Lung (tissue), 12 donors: Measurements from ENCODE around the gene BRME1. TPM values are rescaled to one million over a fixed set of nuclear protein-coding genes. Genes with fewer than 3 reads are reported as not detected.

Source experiments
- ATAC-seq: fragments of 200-7000 bp; cut with Tn5 transposase; one replicate; pipeline ENCODE4 v1.9.1; 2020; ENCODE audit warnings: moderate number of reproducible peaks; ENCODE audit not compliant: insufficient read depth, low FRiP score
- DNase-seq, 3 donors: peaks; one replicate each; pipeline ENCODE4 v3.0.0-alpha.2; 2013 to 2017
- H3K27ac ChIP-seq, 2 donors: one replicate each; pipeline ENCODE4 v1.5.1; 2013; ENCODE audit warnings: mild to moderate bottlenecking in 2 of 2, moderate library complexity in 2 of 2, control low read depth in 1 of 2, inconsistent platforms in 1 of 2, low read depth in 1 of 2, low read length in 1 of 2
- H3K27me3 ChIP-seq, 3 donors: one replicate each; pipeline ENCODE4 v1.5.1; 2013; ENCODE audit warnings: low read length in 2 of 3; ENCODE audit not compliant: control insufficient read depth in 3 of 3, insufficient read depth in 3 of 3
- H3K36me3 ChIP-seq, 4 donors: one replicate each; pipeline ENCODE4 v1.5.1; 2013; ENCODE audit warnings: low read length in 4 of 4, mild to moderate bottlenecking in 1 of 4, moderate library complexity in 1 of 4; ENCODE audit not compliant: control insufficient read depth in 4 of 4, insufficient read depth in 4 of 4
- H3K4me1 ChIP-seq, 5 donors: one replicate each; pipeline ENCODE4 v1.5.1; 2013; ENCODE audit warnings: low read length in 5 of 5, mild to moderate bottlenecking in 2 of 5, moderate library complexity in 1 of 5; ENCODE audit not compliant: control insufficient read depth in 5 of 5, insufficient read depth in 5 of 5
- H3K4me3 ChIP-seq: one replicate; pipeline ENCODE4 v1.5.1; 2013; ENCODE audit warnings: mild to moderate bottlenecking, control low read depth, moderate library complexity
- H3K9ac ChIP-seq, 2 donors: one replicate each; pipeline ENCODE4 v1.5.1; 2013; ENCODE audit warnings: low read length in 2 of 2, control low read depth in 1 of 2; ENCODE audit not compliant: insufficient read depth in 1 of 2
- H3K9me3 ChIP-seq, 4 donors: one replicate each; pipeline ENCODE4 v1.5.1; 2013; ENCODE audit warnings: low read length in 3 of 4, mild to moderate bottlenecking in 1 of 4, moderate library complexity in 1 of 4; ENCODE audit not compliant: control insufficient read depth in 4 of 4, insufficient read depth in 3 of 4
- WGBS, 2 donors: extraction: QIAGEN DNeasy Blood & Tissue Kit; methylation state at CpG; one replicate each; pipeline ENCODE4 v1.1.7; 2013; 5-methylcytosine and 5-hydroxymethylcytosine counted together
- polyA plus RNA-seq, 2 donors: library from polyadenylated mRNA; stranded (reverse); fragments of 200-250 nt; gene quantifications; one replicate each; pipeline ENCODE4 v1.2.1, GENCODE V29; 2013
- total RNA-seq, 2 donors: library from RNA; depleted of rRNA in 1 of 2; stranded (reverse); fragments of >200 nt in 1 of 2; gene quantifications; one replicate each; pipeline ENCODE4 v1.2.1, GENCODE V29; 2014 to 2021
- TF ChIP-seq, protein P1 (sequence below): IDR thresholded peaks from 2 replicates; pipeline ENCODE4 v1.5.1; 2012; ENCODE audit warnings: mild to moderate bottlenecking; ENCODE audit errors: control extremely low read depth, extremely low read depth
- donor health status: control.
- donor health status: control.
- donor health status: Bipolar disorder and iron deficiency.
- donor health status: healthy.
- donor health status: DM: yes; HTN: yes; CAD: no.

The BRME1 gene
- total and polyA plus RNA-seq, 4 donors, result 1.3 to 3.2 (median 2.9) TPM

DNA sequence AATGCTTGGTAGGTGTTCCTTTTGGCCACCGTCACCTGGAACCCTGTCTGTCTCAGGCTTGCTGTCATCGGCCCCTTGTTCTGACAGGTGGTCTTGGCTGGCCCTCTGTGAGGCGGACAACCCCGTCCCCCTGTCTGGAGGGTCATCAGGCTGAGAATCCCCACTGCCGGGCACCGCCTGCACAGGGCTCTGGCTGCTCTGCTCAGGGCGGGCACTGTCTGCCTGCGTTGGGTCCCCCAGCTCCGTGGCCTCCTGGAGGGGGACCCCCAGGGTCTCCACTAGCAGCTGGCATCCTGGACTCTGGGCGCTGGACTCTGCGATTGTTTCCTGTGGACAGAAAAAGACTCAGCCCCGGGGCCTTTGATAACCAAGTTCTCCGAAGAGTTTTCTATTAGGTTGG is 15.8 kb downstream of the BRME1 start:
- H3K36me3 ChIP-seq, result no peaks in the 10 kb centered on the region
- peaks cover 0 to 4% (median 0%) of the 10 kb centered on the region in 5 donors for H3K4me1 ChIP-seq
- TF ChIP-seq, protein P1, sequence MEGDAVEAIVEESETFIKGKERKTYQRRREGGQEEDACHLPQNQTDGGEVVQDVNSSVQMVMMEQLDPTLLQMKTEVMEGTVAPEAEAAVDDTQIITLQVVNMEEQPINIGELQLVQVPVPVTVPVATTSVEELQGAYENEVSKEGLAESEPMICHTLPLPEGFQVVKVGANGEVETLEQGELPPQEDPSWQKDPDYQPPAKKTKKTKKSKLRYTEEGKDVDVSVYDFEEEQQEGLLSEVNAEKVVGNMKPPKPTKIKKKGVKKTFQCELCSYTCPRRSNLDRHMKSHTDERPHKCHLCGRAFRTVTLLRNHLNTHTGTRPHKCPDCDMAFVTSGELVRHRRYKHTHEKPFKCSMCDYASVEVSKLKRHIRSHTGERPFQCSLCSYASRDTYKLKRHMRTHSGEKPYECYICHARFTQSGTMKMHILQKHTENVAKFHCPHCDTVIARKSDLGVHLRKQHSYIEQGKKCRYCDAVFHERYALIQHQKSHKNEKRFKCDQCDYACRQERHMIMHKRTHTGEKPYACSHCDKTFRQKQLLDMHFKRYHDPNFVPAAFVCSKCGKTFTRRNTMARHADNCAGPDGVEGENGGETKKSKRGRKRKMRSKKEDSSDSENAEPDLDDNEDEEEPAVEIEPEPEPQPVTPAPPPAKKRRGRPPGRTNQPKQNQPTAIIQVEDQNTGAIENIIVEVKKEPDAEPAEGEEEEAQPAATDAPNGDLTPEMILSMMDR, result no peak
- no peaks in the 10 kb centered on the region for H3K27me3 ChIP-seq
- H3K9me3 ChIP-seq, result no peaks in the 10 kb centered on the region
- no peak overlapping the region for H3K9ac ChIP-seq
- DNase-seq (no peak), ATAC-seq (no peak)
- H3K4me3 ChIP-seq, result no peak overlapping the region
- H3K27ac ChIP-seq, result no peak overlapping the region
- 93 to 94% methylated on average over 13 of the region's 13 CpGs for WGBS, 2 donors

DNA sequence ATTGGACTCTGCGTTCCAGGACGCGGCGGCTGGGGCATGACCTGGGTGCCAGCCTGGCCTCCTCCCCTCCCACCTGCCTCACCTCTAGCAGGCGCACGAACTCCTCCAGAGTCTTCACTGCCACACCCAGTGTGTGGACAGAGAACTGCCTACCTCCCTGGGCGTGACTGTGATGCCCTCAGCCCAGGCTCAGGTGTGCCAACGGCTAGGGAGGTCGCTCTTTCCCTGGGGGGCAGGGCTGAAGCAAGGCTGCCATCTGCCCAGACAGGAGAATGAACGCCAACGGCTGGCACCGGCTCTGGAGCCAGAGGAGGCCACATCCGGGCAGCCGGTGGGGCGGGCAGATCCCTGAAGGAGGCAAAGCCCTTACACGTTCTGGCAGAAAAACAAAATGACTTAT is 17.6 kb downstream of the BRME1 start:
- WGBS, 2 donors, result 87 to 90% methylated on average over 16 of the region's 16 CpGs
- ATAC-seq, result no peak

DNA sequence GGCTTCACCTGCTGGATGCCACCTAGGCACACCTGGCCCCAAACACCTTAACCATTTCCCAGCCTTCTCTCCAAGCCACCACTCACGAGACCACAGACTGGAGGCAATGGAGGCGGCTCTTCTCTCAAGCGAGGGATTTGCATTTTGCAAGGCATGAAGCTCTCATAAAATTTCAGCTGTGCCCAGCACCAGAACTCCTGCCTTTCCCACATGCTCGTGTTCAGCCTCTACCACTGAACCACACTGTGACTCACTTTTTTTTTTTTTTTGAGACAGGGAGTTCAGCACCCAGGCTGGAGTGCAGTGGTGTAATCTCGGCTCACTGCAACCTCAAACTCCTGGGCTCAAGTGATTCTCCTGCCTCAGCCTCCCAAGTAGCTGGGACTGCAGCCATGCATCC is 18.4 kb downstream of the BRME1 start:
- no peak overlapping the region for H3K4me3 ChIP-seq
- no peak overlapping the region for H3K9ac ChIP-seq
- H3K27ac ChIP-seq, result no peak overlapping the region
- 76 to 80% methylated on average over 5 of the region's 5 CpGs for WGBS, 2 donors
- TF ChIP-seq, protein P1, result no peak
- no peak for DNase-seq
- H3K4me1 ChIP-seq, result peaks cover 0 to 4% (median 0%) of the 10 kb centered on the region in 5 donors
- ATAC-seq, result no peak
- H3K36me3 ChIP-seq, result no peaks in the 10 kb centered on the region
- H3K27me3 ChIP-seq, result no peaks in the 10 kb centered on the region
- no peaks in the 10 kb centered on the region for H3K9me3 ChIP-seq

More for the DNA sequence above, 17.6 kb downstream of the BRME1 start:
- H3K4me1 ChIP-seq, result peaks cover 0 to 4% (median 0%) of the 10 kb centered on the region in 5 donors
- no peak overlapping the region for H3K4me3 ChIP-seq
- H3K9me3 ChIP-seq, result no peaks in the 10 kb centered on the region
- no peak overlapping the region for H3K27ac ChIP-seq
- no peaks in the 10 kb centered on the region for H3K27me3 ChIP-seq
- H3K9ac ChIP-seq, result no peak overlapping the region
- TF ChIP-seq, protein P1, result no peak
- no peak for DNase-seq
- no peaks in the 10 kb centered on the region for H3K36me3 ChIP-seq

DNA sequence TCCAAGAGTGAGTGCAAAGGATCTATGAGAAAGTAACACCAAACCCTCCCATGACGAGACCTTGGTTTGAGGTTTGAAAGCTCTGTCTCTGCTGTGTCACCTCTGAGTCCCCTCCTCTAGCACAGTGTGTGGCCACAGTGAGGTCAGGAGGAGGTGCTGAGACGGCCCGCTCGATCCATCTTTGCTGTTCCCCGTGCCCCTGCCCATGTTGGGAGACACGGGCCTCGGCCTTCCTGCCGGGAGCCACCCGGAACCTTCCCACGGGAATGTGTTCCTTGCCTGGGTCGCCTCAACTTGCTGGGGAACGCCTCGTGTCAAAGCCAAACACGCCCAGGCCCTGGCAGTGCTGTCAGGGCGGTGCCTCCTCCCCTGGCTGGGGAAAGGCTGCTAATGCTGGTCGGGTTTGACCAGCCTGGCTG is 18.9 kb downstream of the BRME1 start:
- TF ChIP-seq, protein P1, result no peak
- Histone ChIP-seq H3K9me3 (no peaks in the 10 kb centered on the region), H3K4me3 (no peak overlapping the region), H3K4me1 (peaks cover 0 to 6% (median 0%) of the 10 kb centered on the region in 5 donors), H3K36me3 (no peaks in the 10 kb centered on the region), H3K27ac (no peak overlapping the region), H3K9ac (no peak overlapping the region), H3K27me3 (no peaks in the 10 kb centered on the region)
- ATAC-seq, result no peak
- 75 to 76% methylated on average over 16 of the region's 16 CpGs for WGBS, 2 donors
- DNase-seq, result no peak
